WTC11 (cell line): ENCODE measurements around the gene SLC12A2. TPM values are rescaled to one million over a fixed set of nuclear protein-coding genes. Genes with fewer than 3 reads are reported as not detected.

Experiments used
- ATAC-seq: fragments of 200-7000 bp; cut with Tn5 transposase; 2 replicates; pipeline ENCODE4 v1.10.0; 2021; ENCODE audit warnings: mild to moderate bottlenecking, moderate library complexity
- CTCF ChIA-PET: fragments of 300-600 bp; sonication (Branson Sonifier 250); formaldehyde crosslinking; loops from one replicate; lab custom pipeline; 2021; ENCODE audit warnings: antibody characterized with exemption; lab: Charles Lee
- POLR2A ChIA-PET: fragments of 350-600 bp; sonication (Branson Sonifier 250); formaldehyde crosslinking; loops from one replicate; lab custom pipeline; 2021; ENCODE audit warnings: antibody characterized with exemption; lab: Charles Lee
- DNase-seq: peaks from one replicate; pipeline ENCODE4 v3.0.0; 2021; ENCODE audit warnings: low spot score
- H3K27ac Mint-ChIP-seq: 2 replicates; pipeline ENCODE4 v1.8.0; 2021; ENCODE audit warnings: mixed read lengths
- H3K27me3 Mint-ChIP-seq: 2 replicates; pipeline ENCODE4 v1.8.0; 2021; ENCODE audit warnings: low read depth, mild to moderate bottlenecking, moderate library complexity, mixed read lengths
- H3K36me3 Mint-ChIP-seq: 2 replicates; pipeline ENCODE4 v1.8.0; 2021; ENCODE audit warnings: mixed read lengths
- H3K4me1 Mint-ChIP-seq: 2 replicates; pipeline ENCODE4 v1.8.0; 2022; ENCODE audit warnings: mixed read lengths
- H3K4me3 Mint-ChIP-seq: 2 replicates; pipeline ENCODE4 v1.8.0; 2021; ENCODE audit warnings: mild to moderate bottlenecking, moderate library complexity, mixed read lengths
- H3K9me3 Mint-ChIP-seq: 2 replicates; pipeline ENCODE4 v1.8.0; 2021; ENCODE audit warnings: mixed read lengths
- ARID4B ChIP-seq: sonication (generic); formaldehyde crosslinking; IDR thresholded peaks from 2 replicates; pipeline ENCODE4 v1.8.0; 2023; ENCODE audit warnings: missing genetic modification reagents, mild to moderate bottlenecking, borderline replicate concordance
- CREM ChIP-seq: sonication (generic); formaldehyde crosslinking; IDR thresholded peaks from 2 replicates; pipeline ENCODE4 v1.8.1; 2022; ENCODE audit warnings: mild to moderate bottlenecking, missing genetic modification reagents, moderate library complexity
- CTCF ChIP-seq: fragments of 200-600 bp; IDR thresholded peaks from 2 replicates; pipeline ENCODE4 v1.8.0; 2022; ENCODE audit warnings: antibody characterized with exemption
- ETV6 ChIP-seq: sonication (generic); formaldehyde crosslinking; IDR thresholded peaks from 2 replicates; pipeline ENCODE4 v1.8.1; 2022; ENCODE audit warnings: mild to moderate bottlenecking, missing genetic modification reagents
- FOXJ3 ChIP-seq: sonication (generic); formaldehyde crosslinking; IDR thresholded peaks from 2 replicates; pipeline ENCODE4 v1.9.0; 2021; ENCODE audit warnings: missing genetic modification reagents, mild to moderate bottlenecking, borderline replicate concordance
- FOXP1 ChIP-seq: sonication (generic); formaldehyde crosslinking; IDR thresholded peaks from 2 replicates; pipeline ENCODE4 v1.8.0; 2022; ENCODE audit warnings: missing genetic modification reagents, mild to moderate bottlenecking, moderate library complexity, borderline replicate concordance
- IRF2 ChIP-seq: sonication (generic); formaldehyde crosslinking; IDR thresholded peaks from 2 replicates; pipeline ENCODE4 v1.8.0; 2022; ENCODE audit warnings: low read depth, missing genetic modification reagents, borderline replicate concordance
- KAT7 ChIP-seq: sonication (generic); formaldehyde crosslinking; IDR thresholded peaks from 2 replicates; pipeline ENCODE4 v1.8.1; 2023; ENCODE audit warnings: missing genetic modification reagents, mild to moderate bottlenecking, borderline replicate concordance
- NR2C2 ChIP-seq: sonication (generic); formaldehyde crosslinking; IDR thresholded peaks from 2 replicates; pipeline ENCODE4 v1.8.0; 2022; ENCODE audit warnings: mild to moderate bottlenecking, missing genetic modification reagents
- NR3C1 ChIP-seq: sonication (generic); formaldehyde crosslinking; conservative IDR thresholded peaks from 2 replicates; pipeline ENCODE4 v1.8.1; 2023; ENCODE audit warnings: low read depth, mild to moderate bottlenecking, missing genetic modification reagents
- OVOL2 ChIP-seq: fragments of 250-450 bp; sonication (Bioruptor Pico); IDR thresholded peaks from 2 replicates; pipeline ENCODE4 v1.9.0; 2021; ENCODE audit warnings: mild to moderate bottlenecking, borderline replicate concordance
- PRRX2 ChIP-seq: fragments of 250-450 bp; sonication (Bioruptor Pico); IDR thresholded peaks from 2 replicates; pipeline ENCODE4 v1.8.0; 2021; ENCODE audit warnings: mild to moderate bottlenecking
- RORB ChIP-seq: fragments of 250-450 bp; sonication (Bioruptor Pico); IDR thresholded peaks from 2 replicates; pipeline ENCODE4 v1.9.0; 2021; ENCODE audit warnings: mild to moderate bottlenecking
- STAT6 ChIP-seq: sonication (generic); formaldehyde crosslinking; conservative IDR thresholded peaks from 2 replicates; pipeline ENCODE4 v1.8.1; 2023; ENCODE audit warnings: mild to moderate bottlenecking, low read depth, missing genetic modification reagents, moderate library complexity
- TEAD1 ChIP-seq: sonication (generic); formaldehyde crosslinking; IDR thresholded peaks from 2 replicates; pipeline ENCODE4 v1.8.0; 2022; ENCODE audit warnings: mild to moderate bottlenecking, missing genetic modification reagents
- ZBTB21 ChIP-seq: sonication (generic); formaldehyde crosslinking; IDR thresholded peaks from 2 replicates; pipeline ENCODE4 v1.8.1; 2023; ENCODE audit warnings: mild to moderate bottlenecking, missing genetic modification reagents, borderline replicate concordance
- ZNF121 ChIP-seq: sonication (generic); formaldehyde crosslinking; IDR thresholded peaks from 2 replicates; pipeline ENCODE4 v1.8.0; 2023; ENCODE audit warnings: missing genetic modification reagents
- ZNF317 ChIP-seq: sonication (generic); formaldehyde crosslinking; IDR thresholded peaks from 2 replicates; pipeline ENCODE4 v1.8.1; 2023; ENCODE audit warnings: low read depth, mild to moderate bottlenecking, moderate library complexity, missing genetic modification reagents, borderline replicate concordance
- ZNF416 ChIP-seq: fragments of 250-450 bp; sonication (Bioruptor Pico); IDR thresholded peaks from 2 replicates; pipeline ENCODE4 v1.9.0; 2021; ENCODE audit warnings: mild to moderate bottlenecking, inconsistent platforms
- total RNA-seq: library from RNA; stranded (reverse); gene quantifications from 3 replicates; pipeline ENCODE4 v1.2.3, GENCODE V29; 2021
- TF ChIP-seq, protein P1 (sequence below): sonication (generic); formaldehyde crosslinking; IDR thresholded peaks from 2 replicates; pipeline ENCODE4 v1.8.0; 2022; ENCODE audit warnings: mild to moderate bottlenecking, missing genetic modification reagents
- TF ChIP-seq, protein P2 (sequence below): fragments of 250-450 bp; sonication (Bioruptor Pico); conservative IDR thresholded peaks from 2 replicates; pipeline ENCODE4 v1.9.0; 2021; ENCODE audit warnings: mild to moderate bottlenecking

SLC12A2 gene
- total RNA-seq, 1 experiment from 2014 or later, result 8.4 TPM

- TF ChIP-seq TEAD1 (CRISPR knock-in tag) (peak; percentile 24), STAT6 (CRISPR knock-in tag) (no peak), CTCF (no peak), FOXJ3 (no peak), ARID4B (CRISPR knock-in tag) (peak; percentile 31; the same call in 1 of the 2 replicates), PRRX2 (CRISPR knock-in tag) (no peak), ZNF317 (CRISPR knock-in tag) (peak; percentile 32; the same call in 1 of the 2 replicates), OVOL2 (CRISPR knock-in tag) (no peak), ZNF416 (CRISPR knock-in tag) (no peak), ZBTB21 (no peak)
Measured at GRCh38 chr5:128083033-128083810, at the start of gene SLC12A2 (continued).

DNA sequence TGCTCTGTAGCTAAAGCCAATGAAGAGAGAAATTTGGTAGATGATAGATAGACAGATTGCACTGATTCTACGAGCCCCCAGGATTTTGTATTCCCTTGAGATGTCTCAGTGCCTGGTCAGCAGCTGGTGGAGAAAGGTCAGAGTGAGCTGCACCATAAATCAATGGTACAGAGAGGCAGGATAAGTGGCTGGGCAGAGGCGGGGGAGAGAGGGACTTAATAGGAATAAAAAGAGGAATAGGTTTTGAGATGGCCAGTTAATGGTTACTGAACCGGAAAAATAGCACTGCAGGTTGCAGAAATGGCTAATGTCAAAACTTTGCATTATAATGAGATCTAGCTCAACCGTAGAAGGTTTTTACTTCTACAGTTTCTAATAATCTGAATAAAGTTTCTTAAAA is 47.9 kb upstream of the SLC12A2 start:
- ATAC-seq (peak; percentile 26; the same call in 1 of the 2 replicates), DNase-seq (no peak)
- Mint-ChIP-seq H3K36me3 (no peaks in the 10 kb centered on the region), H3K4me3 (no peak overlapping the region), H3K9me3 (peaks cover 13% of the 10 kb centered on the region; the same call in 1 of the 2 replicates), H3K4me1 (peaks cover 8% of the 10 kb centered on the region), H3K27me3 (no peaks in the 10 kb centered on the region), H3K27ac (no peak overlapping the region)
- ChIA-PET POLR2A (no interaction called here), CTCF (interaction anchor here (0.5 kb wide), 1 partner anchor 58 kb away, joined by 4 read pairs; no protein-coding TSS in a partner anchor)
- TF ChIP-seq RORB (CRISPR knock-in tag) (no peak), FOXP1 (CRISPR knock-in tag) (no peak), ZNF121 (no peak), NR3C1 (no peak), IRF2 (CRISPR knock-in tag) (no peak), ETV6 (CRISPR knock-in tag) (no peak), NR2C2 (CRISPR knock-in tag) (no peak), KAT7 (no peak), ZNF416 (CRISPR knock-in tag) (no peak), CREM (CRISPR knock-in tag) (no peak)
- TF ChIP-seq, protein P1, sequence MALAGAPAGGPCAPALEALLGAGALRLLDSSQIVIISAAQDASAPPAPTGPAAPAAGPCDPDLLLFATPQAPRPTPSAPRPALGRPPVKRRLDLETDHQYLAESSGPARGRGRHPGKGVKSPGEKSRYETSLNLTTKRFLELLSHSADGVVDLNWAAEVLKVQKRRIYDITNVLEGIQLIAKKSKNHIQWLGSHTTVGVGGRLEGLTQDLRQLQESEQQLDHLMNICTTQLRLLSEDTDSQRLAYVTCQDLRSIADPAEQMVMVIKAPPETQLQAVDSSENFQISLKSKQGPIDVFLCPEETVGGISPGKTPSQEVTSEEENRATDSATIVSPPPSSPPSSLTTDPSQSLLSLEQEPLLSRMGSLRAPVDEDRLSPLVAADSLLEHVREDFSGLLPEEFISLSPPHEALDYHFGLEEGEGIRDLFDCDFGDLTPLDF (CRISPR knock-in tag), result no peak
- TF ChIP-seq, protein P2, sequence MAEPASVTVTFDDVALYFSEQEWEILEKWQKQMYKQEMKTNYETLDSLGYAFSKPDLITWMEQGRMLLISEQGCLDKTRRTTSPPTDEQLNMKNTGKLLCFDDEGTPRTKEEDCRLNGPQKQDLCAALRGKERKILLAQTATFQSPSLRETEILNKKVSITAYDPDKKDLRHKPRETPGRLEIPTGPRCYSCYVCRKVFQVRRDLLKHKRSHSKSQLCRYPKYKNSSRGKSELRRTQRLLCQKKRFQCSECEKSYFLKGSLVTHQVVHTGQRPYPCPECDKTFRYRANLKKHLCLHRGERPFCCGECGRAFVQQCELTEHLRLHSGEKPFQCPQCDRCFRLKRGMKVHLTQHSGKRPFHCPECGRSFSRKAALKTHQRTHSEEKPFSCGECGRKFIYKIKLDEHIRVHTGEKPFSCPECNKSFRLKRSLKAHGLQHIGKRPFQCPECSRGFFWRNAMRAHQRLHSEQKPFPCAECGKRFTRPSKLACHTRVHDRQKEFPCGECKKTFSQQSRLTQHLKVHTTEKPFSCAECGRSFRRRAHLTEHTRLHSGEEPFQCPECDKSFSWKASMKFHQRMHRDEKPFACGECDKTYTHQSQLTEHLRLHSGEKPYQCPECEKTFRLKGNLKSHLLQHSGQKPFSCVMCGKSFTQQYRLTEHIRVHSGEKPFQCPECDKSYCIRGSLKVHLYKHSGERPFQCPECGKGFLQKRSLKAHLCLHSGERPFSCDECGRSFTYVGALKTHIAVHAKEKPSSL (CRISPR knock-in tag), result no peak
